TTC549 (cell line): ENCODE results near the gene CALHM1.

Experiments used
- FAIRE-seq: peaks from 2 replicates; lab custom pipeline; 2012; peaks lifted over from hg19 to GRCh38; lab: Jason Lieb, UNC

Gene CALHM1

GRCh38 chr10:103455235-103455634, 3.5 kb downstream of the CALHM1 start:
- FAIRE-seq = no peak

- FAIRE-seq = no peak
Observed at GRCh38 chr10:103454026-103454425, 4.7 kb downstream of the CALHM1 start.

GRCh38 chr10:103452506-103453230, 6.0 kb downstream of the CALHM1 start:
- no peak for FAIRE-seq

GRCh38 chr10:103451831-103452505, 6.7 kb downstream of the CALHM1 start, which contains the start of gene CALHM2:
Gene CALHM2, minus strand, starts transcription at chr10:103452370. Its CDS starts 2,429 bp downstream, at chr10:103449941.
- FAIRE-seq = no peak

GRCh38 chr10:103451091-103451813, 7.4 kb downstream of the CALHM1 start:
- FAIRE-seq = no peak

- FAIRE-seq = no peak
Observed at GRCh38 chr10:103450201-103450695, 8.5 kb downstream of the CALHM1 start.

- FAIRE-seq = no peak
Observed at GRCh38 chr10:103449208-103450144, 9.2 kb downstream of the CALHM1 start.

- FAIRE-seq = no peak
Observed at GRCh38 chr10:103448746-103449145, 10.0 kb downstream of the CALHM1 start.

GRCh38 chr10:103447187-103447586, 11.5 kb downstream of the CALHM1 start:
- no peak for FAIRE-seq

- no peak for FAIRE-seq
Observed at GRCh38 chr10:103445767-103446567, 12.7 kb downstream of the CALHM1 start.

GRCh38 chr10:103445366-103445765, 13.3 kb downstream of the CALHM1 start:
- no peak for FAIRE-seq

- no peak for FAIRE-seq
Observed at GRCh38 chr10:103444478-103444877, 14.2 kb downstream of the CALHM1 start.

GRCh38 chr10:103443475-103444185, 15.1 kb downstream of the CALHM1 start:
- no peak for FAIRE-seq

- no peak for FAIRE-seq
Observed at GRCh38 chr10:103442031-103442461, 16.7 kb downstream of the CALHM1 start.

- no peak for FAIRE-seq
Observed at GRCh38 chr10:103441611-103442010, 17.1 kb downstream of the CALHM1 start.

GRCh38 chr10:103441206-103441605, 17.5 kb downstream of the CALHM1 start:
- FAIRE-seq = no peak

GRCh38 chr10:103440416-103440815, 18.3 kb downstream of the CALHM1 start:
- no peak for FAIRE-seq

GRCh38 chr10:103439776-103440175, 18.9 kb downstream of the CALHM1 start:
- no peak for FAIRE-seq

GRCh38 chr10:103433858-103434257, 24.8 kb downstream of the CALHM1 start:
- no peak for FAIRE-seq

- FAIRE-seq = no peak
Observed at GRCh38 chr10:103431902-103432301, 26.8 kb downstream of the CALHM1 start.
